Gastroesophageal sphincter (tissue), 3 donors: ENCODE measurements around the gene SYTL5.

ENCODE experiments used
- CTCF ChIP-seq, 4 experiments: fragments of 200-600 bp in 2 of 4; fragments of 450-650 bp in 2 of 4; sonication (generic) in 1 of 4; IDR thresholded peaks; one replicate each; pipeline ENCODE4 v1.5.1; 2017 to 2019; ENCODE audit warnings: antibody characterized with exemption in 4 of 4, mild to moderate bottlenecking in 2 of 4, moderate library complexity in 2 of 4
- POLR2A ChIP-seq, 2 donors: fragments of 450-650 bp; IDR thresholded peaks; one replicate each; pipeline ENCODE4 v1.6.1; 2017; ENCODE audit warnings: antibody characterized with exemption in 2 of 2, mild to moderate bottlenecking in 2 of 2, moderate library complexity in 1 of 2
- POLR2AphosphoS5 ChIP-seq: sonication (generic); formaldehyde crosslinking; IDR thresholded peaks from one replicate; pipeline ENCODE4 v1.6.1; 2017; ENCODE audit warnings: antibody characterized with exemption

- no peak for TF ChIP-seq POLR2A (IDR thresholded peaks at IDR 0.05)
- TF ChIP-seq CTCF (IDR thresholded peaks at IDR 0.05): no peak
- TF ChIP-seq POLR2AphosphoS5: no peak
Observed at GRCh38 chrX:37997096-37997495, 9.3 kb upstream of the SYTL5 start.
